Stimulated activated CD8-positive, alpha-beta memory T cell treated with anti-CD3 and anti-CD28 coated beads, Interleukin-4, amount 100 ng/mL, for 48 hours (primary cell): Measurements from ENCODE around the gene RNF20.

ENCODE experiments used
- DNase-seq: peaks from one replicate; pipeline ENCODE4 v3.0.0-alpha.2; 2020

The RNF20 gene

GRCh38 chr9:101591787-101592446 is 58.3 kb downstream of the RNF20 start:
- DNase-seq: no peak

DNA sequence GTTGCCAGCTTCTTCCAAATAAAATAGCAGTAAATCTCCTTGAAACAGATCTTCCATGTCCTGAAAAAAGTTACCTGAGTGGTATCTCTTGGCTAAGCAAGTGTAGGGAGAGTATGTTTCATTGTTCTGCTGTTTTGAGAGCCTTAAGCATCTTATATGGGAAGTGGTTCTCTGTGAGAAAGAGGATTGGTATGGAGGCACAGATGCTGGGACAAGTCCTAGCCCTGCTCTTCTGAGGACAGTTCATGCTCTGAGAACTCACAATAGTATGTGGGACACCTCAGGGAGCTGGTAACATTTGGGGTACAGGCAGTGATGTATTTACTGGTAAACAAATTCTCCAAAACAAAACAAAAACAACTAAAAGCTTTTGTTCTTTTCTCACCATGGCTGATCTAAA is 59.1 kb downstream of the RNF20 start:
- DNase-seq: no peak

- no peak for DNase-seq
These were observed 59.7 kb downstream of the RNF20 start for GRCh38 chr9:101593345-101593744.

DNA sequence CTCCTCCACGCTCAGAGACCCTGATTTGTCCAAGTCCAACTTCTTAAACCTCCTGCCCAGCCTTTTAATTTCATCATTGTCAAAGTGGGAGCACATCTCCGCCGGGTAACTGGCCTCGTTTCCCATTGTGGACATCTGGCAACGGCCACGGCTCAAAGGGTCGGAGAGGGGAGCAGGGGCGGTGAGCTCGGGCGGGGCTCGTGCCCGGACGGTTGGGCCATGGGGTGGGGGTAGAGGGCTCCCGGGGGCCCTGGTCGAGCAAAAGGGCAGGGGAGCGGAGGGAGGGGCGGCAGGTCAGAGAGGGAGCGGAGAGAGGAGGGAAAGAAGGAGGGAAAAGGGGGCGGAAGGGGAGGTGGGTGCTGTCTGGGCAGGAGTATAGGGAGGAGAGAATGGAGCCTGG is 61.1 kb downstream of the RNF20 start, which contains the start of gene PPP3R2:
Gene PPP3R2 (minus strand): TSS at position 174 of the 400 bp plus-strand sequence. CDS start 48 bp downstream, at position 126.
- DNase-seq: no peak

DNA sequence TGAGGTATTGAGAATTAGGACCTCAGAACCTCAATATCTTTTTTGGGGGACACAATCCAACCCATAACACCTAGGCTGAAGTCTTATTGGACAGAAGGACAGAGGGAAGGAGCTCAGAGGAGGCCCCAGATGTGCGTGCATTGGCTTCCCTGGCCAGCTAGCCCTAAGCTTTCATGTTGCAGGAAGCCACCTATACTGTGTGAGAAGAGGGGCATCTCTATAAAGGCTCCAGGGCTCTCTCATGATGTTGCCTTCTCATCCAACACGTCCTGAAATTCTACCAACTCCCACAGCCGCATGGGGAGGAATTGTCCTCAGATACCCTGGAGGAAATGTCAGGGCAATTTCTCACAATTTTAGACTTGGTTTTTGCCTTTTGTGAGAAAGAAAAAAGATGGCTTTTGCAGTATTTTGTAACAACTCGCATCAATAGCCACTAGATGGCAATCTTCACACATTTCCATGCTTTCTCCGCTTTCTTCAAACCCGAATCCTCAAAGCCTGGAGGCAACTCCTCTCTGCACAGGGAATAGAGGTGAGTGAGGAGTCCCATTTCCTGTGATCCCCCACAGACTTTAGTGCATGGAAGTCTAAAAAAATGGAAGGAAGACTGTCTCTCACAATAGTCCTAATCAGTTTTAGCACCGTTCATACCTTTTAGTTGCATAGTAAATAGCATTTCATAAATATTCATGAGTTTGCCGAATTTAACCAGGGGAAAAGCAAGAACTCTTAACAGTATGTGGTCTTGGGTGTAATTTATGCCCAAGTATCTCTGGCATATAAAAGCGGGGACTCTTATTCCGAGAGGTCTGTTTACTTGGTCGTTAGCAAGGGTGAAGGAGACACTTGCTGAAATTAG is 68.5 kb downstream of the RNF20 start:
- DNase-seq: no peak

GRCh38 chr9:101604296-101604695 is 70.6 kb downstream of the RNF20 start:
- DNase-seq: no peak

GRCh38 chr9:101605547-101605946 is 71.9 kb downstream of the RNF20 start:
- no peak for DNase-seq
